HepG2 (cell line): ENCODE results near the gene SAPCD2. TPM values are rescaled to one million over a fixed set of nuclear protein-coding genes. Genes with fewer than 3 reads are reported as not detected.

ENCODE experiments used
- ATAC-seq: fragments of 200-7000 bp; cut with Tn5 transposase; 3 replicates; pipeline ENCODE4 v1.9.1; 2020; ENCODE audit warnings: mild to moderate bottlenecking, moderate library complexity
- BruUV-seq: library from RNA; stranded (reverse); fragments of 400-500 nt; replicated peaks from 2 replicates; lab custom pipeline; 2021; lab: Mats Ljungman, UMichigan
- CTCF ChIA-PET: fragments of 300-600 bp; formaldehyde crosslinking; extraction: SDS; loops from one replicate; lab custom pipeline; 2021; ENCODE audit warnings: low total read pairs, inconsistent platforms, low intra/inter-chr PET ratio; lab: Yijun Ruan, JAX
- POLR2A ChIA-PET: fragments of 350-600 bp; sonication (Branson Sonifier 250); formaldehyde crosslinking; loops from one replicate; lab custom pipeline; 2020; ENCODE audit warnings: antibody characterized with exemption, inconsistent platforms; lab: Yijun Ruan, JAX
- DNase-seq: peaks from one replicate; pipeline ENCODE4 v3.0.0-alpha.2; 2015; ENCODE audit warnings: low spot score
- FAIRE-seq: peaks from 3 replicates; lab custom pipeline; 2011; peaks lifted over from hg19 to GRCh38; lab: Jason Lieb, UNC
- H2AFZ ChIP-seq: one replicate; pipeline ENCODE4 v1.6.1; 2011; ENCODE audit warnings: low read length, inconsistent platforms
- H3K27ac ChIP-seq: fragments of 300-600 bp; 3 replicates; pipeline ENCODE4 v1.8.0; 2011; ENCODE audit warnings: mixed run types, mild to moderate bottlenecking, mixed read lengths, low read length, inconsistent platforms; ENCODE audit not compliant: insufficient read depth; ENCODE audit errors: extremely low read length
- H3K27me3 ChIP-seq, 2 experiments: fragments of 200-600 bp in 1 of 2; 2 replicates in 1 of 2; 3 replicates in 1 of 2; pipeline versions ENCODE4 v1.6.0 to v1.8.0; 2011; ENCODE audit warnings: low read length in 2 of 2, mild to moderate bottlenecking in 2 of 2, moderate library complexity in 2 of 2, inconsistent platforms in 1 of 2; ENCODE audit not compliant: insufficient read depth in 2 of 2, control insufficient read depth in 1 of 2
- H3K36me3 ChIP-seq, 2 experiments: fragments of 200-600 bp in 1 of 2; replicated peaks in 1 of 2; 2 replicates in 1 of 2; 3 replicates in 1 of 2; pipeline versions ENCODE4 v1.5.1 to v1.8.0; 2011; ENCODE audit warnings: low read length in 2 of 2, inconsistent platforms in 1 of 2; ENCODE audit not compliant: insufficient read depth in 2 of 2, control insufficient read depth in 1 of 2
- H3K4me1 ChIP-seq: 2 replicates; pipeline ENCODE4 v1.5.1; 2012; ENCODE audit warnings: low read length, inconsistent platforms; ENCODE audit not compliant: insufficient read depth
- H3K4me2 ChIP-seq: 2 replicates; pipeline ENCODE4 v1.6.0; 2011; ENCODE audit warnings: low read depth, low read length, inconsistent platforms
- H3K4me3 ChIP-seq, 3 experiments: fragments of 200-600 bp in 1 of 3; sonication (generic), shearing (Covaris generic) in 1 of 3; replicated peaks in 1 of 3; 2 replicates each; pipeline ENCODE4 v1.5.1; 2011 to 2016; ENCODE audit warnings: low read length in 3 of 3, inconsistent platforms in 2 of 3, low read depth in 2 of 3, mild to moderate bottlenecking in 2 of 3, control low read depth in 1 of 3, mixed read lengths in 1 of 3; ENCODE audit not compliant: insufficient read depth in 1 of 3
- H3K79me2 ChIP-seq: one replicate; pipeline ENCODE4 v1.6.1; 2011; ENCODE audit warnings: low read length, inconsistent platforms; ENCODE audit not compliant: insufficient read depth
- H3K9ac ChIP-seq: 2 replicates; pipeline ENCODE4 v1.6.0; 2011; ENCODE audit warnings: mild to moderate bottlenecking, low read depth, low read length, inconsistent platforms; ENCODE audit not compliant: insufficient read depth
- H3K9me3 ChIP-seq: 2 replicates; pipeline ENCODE4 v1.5.1; 2012; ENCODE audit warnings: mild to moderate bottlenecking, low read length
- H4K20me1 ChIP-seq: 2 replicates; pipeline ENCODE4 v1.6.0; 2011; ENCODE audit warnings: inconsistent platforms, mild to moderate bottlenecking, low read length, moderate library complexity; ENCODE audit not compliant: insufficient read depth
- FOXO1 ChIP-seq: sonication (generic); formaldehyde crosslinking; IDR thresholded peaks from 2 replicates; pipeline ENCODE4 v1.4.0; 2020; ENCODE audit warnings: missing genetic modification reagents
- HNRNPH1 ChIP-seq: fragments of 200-400 bp; formaldehyde crosslinking; optimal IDR thresholded peaks from 2 replicates; pipeline ENCODE3; 2017; ENCODE audit warnings: mild to moderate bottlenecking, low read depth, low read length
- KAT7 ChIP-seq: IDR thresholded peaks from 2 replicates; pipeline ENCODE4 v1.6.1; 2018; ENCODE audit warnings: borderline replicate concordance, missing compliant biosample characterization
- RELA ChIP-seq: sonication (generic); formaldehyde crosslinking; IDR thresholded peaks from 2 replicates; pipeline ENCODE4 v1.4.0; 2020; ENCODE audit warnings: missing genetic modification reagents
- ZNF737 ChIP-seq: sonication (generic); formaldehyde crosslinking; IDR thresholded peaks from 2 replicates; pipeline ENCODE4 v1.5.0; 2020; ENCODE audit warnings: missing genetic modification reagents, mild to moderate bottlenecking, borderline replicate concordance
- ZNF773 ChIP-seq: sonication (generic); formaldehyde crosslinking; IDR thresholded peaks from 2 replicates; pipeline ENCODE4 v1.4.0; 2020; ENCODE audit warnings: missing genetic modification reagents, borderline replicate concordance
- ZSCAN31 ChIP-seq: sonication (generic); formaldehyde crosslinking; IDR thresholded peaks from 2 replicates; pipeline ENCODE4 v1.5.0; 2020; ENCODE audit warnings: low read depth, mild to moderate bottlenecking, missing genetic modification reagents
- WGBS: methylation state at CpG from one replicate; pipeline ENCODE4 v1.1.6; 2017; ENCODE audit warnings: low lambda C conversion rate; 5-methylcytosine and 5-hydroxymethylcytosine counted together
- in situ Hi-C: cut with HindIII; loops from 2 replicates; pipeline ENCODE4 v1.10.0; 2017; ENCODE audit warnings: low pct_unique_long_range_greater_than_20kb; ENCODE audit not compliant: extremely low pct_ligation_motif_present
- intact Hi-C: fragments of 100-400 bp; cut with micrococcal nuclease; formaldehyde crosslinking; loops from one replicate; pipeline ENCODE4 v1.10.0; 2022; ENCODE audit not compliant: unreplicated experiment
- polyA plus RNA-seq, 8 experiments: library from polyadenylated mRNA; depleted of rRNA in 3 of 8; stranded (reverse) in 7 of 8; unstranded in 1 of 8; fragments of >200 nt; fragmentation: Illumina TruSeq in 4 of 8; extraction: Trizol in 4 of 8; gene quantifications; 2 replicates each; pipeline versions ENCODE4 v1.2.1 to v1.2.3, GENCODE V29; 2011 to 2016; ENCODE audit warnings: low read depth in 4 of 8, missing spikeins in 1 of 8, mixed read lengths in 1 of 8; ENCODE audit not compliant: insufficient read depth in 1 of 8
- total RNA-seq, 5 experiments: library from RNA; depleted of rRNA; stranded (reverse); fragments of >200 nt; fragmentation: Illumina TruSeq; extraction: Trizol; gene quantifications; 2 replicates each; pipeline ENCODE4 v1.2.3, GENCODE V29; 2016; ENCODE audit warnings: low read depth in 1 of 5
- TF ChIP-seq, protein P1 (sequence below): sonication (generic); formaldehyde crosslinking; IDR thresholded peaks from 2 replicates; pipeline ENCODE4 v1.5.0; 2020; ENCODE audit warnings: mild to moderate bottlenecking, missing genetic modification reagents
- TF ChIP-seq, protein P2 (sequence below): sonication (generic); formaldehyde crosslinking; IDR thresholded peaks from 2 replicates; pipeline ENCODE4 v1.5.1; 2020; ENCODE audit warnings: missing genetic modification reagents, mild to moderate bottlenecking, borderline replicate concordance
- TF ChIP-seq, protein P3 (sequence below): sonication (generic); formaldehyde crosslinking; IDR thresholded peaks from 2 replicates; pipeline ENCODE4 v1.4.0; 2020; ENCODE audit warnings: missing genetic modification reagents
- TF ChIP-seq, protein P4 (sequence below): sonication (generic); formaldehyde crosslinking; IDR thresholded peaks from 2 replicates; pipeline ENCODE4 v1.4.0; 2020; ENCODE audit warnings: mild to moderate bottlenecking, missing genetic modification reagents
- TF ChIP-seq, protein P5 (sequence below): sonication (generic); formaldehyde crosslinking; IDR thresholded peaks from 2 replicates; pipeline ENCODE4 v1.8.0; 2022; ENCODE audit warnings: missing genetic modification reagents, mild to moderate bottlenecking, borderline replicate concordance

Gene SAPCD2
- total and polyA plus RNA-seq, 2 of the 13 experiments (the other 11 are each of a cell fraction or from before 2014, with no cell fraction given), result 21.9 to 42.8 TPM

DNA sequence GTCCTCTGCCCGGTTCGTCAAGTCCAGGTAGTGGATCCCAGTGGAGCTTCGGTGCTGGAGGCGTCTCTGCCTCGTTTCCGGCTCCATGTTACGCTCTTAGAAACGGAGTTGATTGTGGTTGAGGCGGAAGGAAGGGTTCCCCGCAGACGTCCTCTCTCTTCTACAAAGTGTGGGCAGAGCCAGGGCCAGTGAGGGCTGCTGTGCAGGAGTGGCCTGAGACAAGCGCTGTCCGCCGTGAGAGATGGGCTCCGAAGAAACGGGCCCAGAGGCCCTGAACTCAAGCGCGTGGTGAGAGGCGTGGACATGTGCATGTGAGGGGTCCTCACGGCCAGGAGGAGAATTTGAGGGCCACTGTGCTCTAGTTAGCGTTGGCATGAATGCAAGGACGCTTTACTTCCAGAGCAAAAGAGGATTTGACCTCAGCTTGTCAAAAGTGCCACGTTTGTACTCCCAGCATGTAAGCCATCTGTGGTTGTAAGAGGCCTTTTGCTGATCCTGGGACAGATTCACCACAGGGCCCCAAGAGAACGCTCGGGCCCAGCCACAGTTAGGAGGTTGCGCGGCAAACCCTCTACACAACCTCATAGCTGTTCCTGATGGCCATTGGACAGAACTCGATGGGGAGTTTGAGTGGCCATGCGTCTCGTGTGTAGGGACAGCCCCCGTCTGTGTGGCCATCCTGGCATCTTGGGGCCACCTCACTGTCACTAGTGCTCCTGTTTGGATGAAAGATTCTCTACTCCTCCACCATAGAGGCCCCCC is 26.6 kb upstream of the SAPCD2 start:
- H3K9me3 ChIP-seq, result no peaks in the 10 kb centered on the region
- 97% methylated on average over 24 of the region's 31 CpGs for WGBS
- no peaks in the 10 kb centered on the region for H3K79me2 ChIP-seq
- H3K4me3 ChIP-seq, result no peak overlapping the region
- no peak overlapping the region for H3K4me2 ChIP-seq
- BruUV-seq, result no TSS peak
- ATAC-seq, result no peak
- CTCF ChIA-PET, result no interaction called here
- no peak for DNase-seq
- POLR2A ChIA-PET, result interaction anchor here (1.1 kb wide), 1 partner anchor 15 kb away, joined by 3 read pairs; no protein-coding TSS in a partner anchor
- H3K27me3 ChIP-seq, result no peaks in the 10 kb centered on the region
- H3K9ac ChIP-seq, result no peak overlapping the region
- H4K20me1 ChIP-seq, result no peaks in the 10 kb centered on the region
- no peaks in the 10 kb centered on the region for H3K4me1 ChIP-seq
- in situ Hi-C loops (no loop called here), intact Hi-C loops (no loop called here)
- H3K36me3 ChIP-seq, result peaks cover 15 to 55% of the 10 kb centered on the region in 2 experiments
- H3K27ac ChIP-seq, result no peak overlapping the region
- FAIRE-seq, result no peak
- no peak overlapping the region for H2AFZ ChIP-seq
- TF ChIP-seq FOXO1, result no peak
- TF ChIP-seq HNRNPH1, result no peak
- TF ChIP-seq, protein P1, sequence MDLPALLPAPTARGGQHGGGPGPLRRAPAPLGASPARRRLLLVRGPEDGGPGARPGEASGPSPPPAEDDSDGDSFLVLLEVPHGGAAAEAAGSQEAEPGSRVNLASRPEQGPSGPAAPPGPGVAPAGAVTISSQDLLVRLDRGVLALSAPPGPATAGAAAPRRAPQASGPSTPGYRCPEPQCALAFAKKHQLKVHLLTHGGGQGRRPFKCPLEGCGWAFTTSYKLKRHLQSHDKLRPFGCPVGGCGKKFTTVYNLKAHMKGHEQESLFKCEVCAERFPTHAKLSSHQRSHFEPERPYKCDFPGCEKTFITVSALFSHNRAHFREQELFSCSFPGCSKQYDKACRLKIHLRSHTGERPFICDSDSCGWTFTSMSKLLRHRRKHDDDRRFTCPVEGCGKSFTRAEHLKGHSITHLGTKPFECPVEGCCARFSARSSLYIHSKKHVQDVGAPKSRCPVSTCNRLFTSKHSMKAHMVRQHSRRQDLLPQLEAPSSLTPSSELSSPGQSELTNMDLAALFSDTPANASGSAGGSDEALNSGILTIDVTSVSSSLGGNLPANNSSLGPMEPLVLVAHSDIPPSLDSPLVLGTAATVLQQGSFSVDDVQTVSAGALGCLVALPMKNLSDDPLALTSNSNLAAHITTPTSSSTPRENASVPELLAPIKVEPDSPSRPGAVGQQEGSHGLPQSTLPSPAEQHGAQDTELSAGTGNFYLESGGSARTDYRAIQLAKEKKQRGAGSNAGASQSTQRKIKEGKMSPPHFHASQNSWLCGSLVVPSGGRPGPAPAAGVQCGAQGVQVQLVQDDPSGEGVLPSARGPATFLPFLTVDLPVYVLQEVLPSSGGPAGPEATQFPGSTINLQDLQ, result no peak
- TF ChIP-seq, protein P2, sequence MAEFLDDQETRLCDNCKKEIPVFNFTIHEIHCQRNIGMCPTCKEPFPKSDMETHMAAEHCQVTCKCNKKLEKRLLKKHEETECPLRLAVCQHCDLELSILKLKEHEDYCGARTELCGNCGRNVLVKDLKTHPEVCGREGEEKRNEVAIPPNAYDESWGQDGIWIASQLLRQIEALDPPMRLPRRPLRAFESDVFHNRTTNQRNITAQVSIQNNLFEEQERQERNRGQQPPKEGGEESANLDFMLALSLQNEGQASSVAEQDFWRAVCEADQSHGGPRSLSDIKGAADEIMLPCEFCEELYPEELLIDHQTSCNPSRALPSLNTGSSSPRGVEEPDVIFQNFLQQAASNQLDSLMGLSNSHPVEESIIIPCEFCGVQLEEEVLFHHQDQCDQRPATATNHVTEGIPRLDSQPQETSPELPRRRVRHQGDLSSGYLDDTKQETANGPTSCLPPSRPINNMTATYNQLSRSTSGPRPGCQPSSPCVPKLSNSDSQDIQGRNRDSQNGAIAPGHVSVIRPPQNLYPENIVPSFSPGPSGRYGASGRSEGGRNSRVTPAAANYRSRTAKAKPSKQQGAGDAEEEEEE (CRISPR knock-in tag), result no peak
- TF ChIP-seq, protein P3, sequence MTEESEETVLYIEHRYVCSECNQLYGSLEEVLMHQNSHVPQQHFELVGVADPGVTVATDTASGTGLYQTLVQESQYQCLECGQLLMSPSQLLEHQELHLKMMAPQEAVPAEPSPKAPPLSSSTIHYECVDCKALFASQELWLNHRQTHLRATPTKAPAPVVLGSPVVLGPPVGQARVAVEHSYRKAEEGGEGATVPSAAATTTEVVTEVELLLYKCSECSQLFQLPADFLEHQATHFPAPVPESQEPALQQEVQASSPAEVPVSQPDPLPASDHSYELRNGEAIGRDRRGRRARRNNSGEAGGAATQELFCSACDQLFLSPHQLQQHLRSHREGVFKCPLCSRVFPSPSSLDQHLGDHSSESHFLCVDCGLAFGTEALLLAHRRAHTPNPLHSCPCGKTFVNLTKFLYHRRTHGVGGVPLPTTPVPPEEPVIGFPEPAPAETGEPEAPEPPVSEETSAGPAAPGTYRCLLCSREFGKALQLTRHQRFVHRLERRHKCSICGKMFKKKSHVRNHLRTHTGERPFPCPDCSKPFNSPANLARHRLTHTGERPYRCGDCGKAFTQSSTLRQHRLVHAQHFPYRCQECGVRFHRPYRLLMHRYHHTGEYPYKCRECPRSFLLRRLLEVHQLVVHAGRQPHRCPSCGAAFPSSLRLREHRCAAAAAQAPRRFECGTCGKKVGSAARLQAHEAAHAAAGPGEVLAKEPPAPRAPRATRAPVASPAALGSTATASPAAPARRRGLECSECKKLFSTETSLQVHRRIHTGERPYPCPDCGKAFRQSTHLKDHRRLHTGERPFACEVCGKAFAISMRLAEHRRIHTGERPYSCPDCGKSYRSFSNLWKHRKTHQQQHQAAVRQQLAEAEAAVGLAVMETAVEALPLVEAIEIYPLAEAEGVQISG, result no peak
- TF ChIP-seq RELA (CRISPR knock-in tag), result no peak
- TF ChIP-seq ZNF773 (CRISPR knock-in tag), result no peak
- TF ChIP-seq, protein P4, sequence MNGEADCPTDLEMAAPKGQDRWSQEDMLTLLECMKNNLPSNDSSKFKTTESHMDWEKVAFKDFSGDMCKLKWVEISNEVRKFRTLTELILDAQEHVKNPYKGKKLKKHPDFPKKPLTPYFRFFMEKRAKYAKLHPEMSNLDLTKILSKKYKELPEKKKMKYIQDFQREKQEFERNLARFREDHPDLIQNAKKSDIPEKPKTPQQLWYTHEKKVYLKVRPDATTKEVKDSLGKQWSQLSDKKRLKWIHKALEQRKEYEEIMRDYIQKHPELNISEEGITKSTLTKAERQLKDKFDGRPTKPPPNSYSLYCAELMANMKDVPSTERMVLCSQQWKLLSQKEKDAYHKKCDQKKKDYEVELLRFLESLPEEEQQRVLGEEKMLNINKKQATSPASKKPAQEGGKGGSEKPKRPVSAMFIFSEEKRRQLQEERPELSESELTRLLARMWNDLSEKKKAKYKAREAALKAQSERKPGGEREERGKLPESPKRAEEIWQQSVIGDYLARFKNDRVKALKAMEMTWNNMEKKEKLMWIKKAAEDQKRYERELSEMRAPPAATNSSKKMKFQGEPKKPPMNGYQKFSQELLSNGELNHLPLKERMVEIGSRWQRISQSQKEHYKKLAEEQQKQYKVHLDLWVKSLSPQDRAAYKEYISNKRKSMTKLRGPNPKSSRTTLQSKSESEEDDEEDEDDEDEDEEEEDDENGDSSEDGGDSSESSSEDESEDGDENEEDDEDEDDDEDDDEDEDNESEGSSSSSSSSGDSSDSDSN, result no peak
- no peak for TF ChIP-seq KAT7
- TF ChIP-seq ZNF737 (CRISPR knock-in tag), result no peak
- no peak for TF ChIP-seq ZSCAN31 (CRISPR knock-in tag)
- TF ChIP-seq, protein P5, sequence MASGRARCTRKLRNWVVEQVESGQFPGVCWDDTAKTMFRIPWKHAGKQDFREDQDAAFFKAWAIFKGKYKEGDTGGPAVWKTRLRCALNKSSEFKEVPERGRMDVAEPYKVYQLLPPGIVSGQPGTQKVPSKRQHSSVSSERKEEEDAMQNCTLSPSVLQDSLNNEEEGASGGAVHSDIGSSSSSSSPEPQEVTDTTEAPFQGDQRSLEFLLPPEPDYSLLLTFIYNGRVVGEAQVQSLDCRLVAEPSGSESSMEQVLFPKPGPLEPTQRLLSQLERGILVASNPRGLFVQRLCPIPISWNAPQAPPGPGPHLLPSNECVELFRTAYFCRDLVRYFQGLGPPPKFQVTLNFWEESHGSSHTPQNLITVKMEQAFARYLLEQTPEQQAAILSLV (CRISPR knock-in tag), result no peak
